ENCODE measurements around the gene TMEM165. TPM values are rescaled to one million over a fixed set of nuclear protein-coding genes. Genes with fewer than 3 reads are reported as not detected.

Gene TMEM165
- total and polyA plus RNA-seq, 2 donors (not counting 1 experiment from before 2014, with no cell fraction given): 26.3 to 110 TPM

DNA sequence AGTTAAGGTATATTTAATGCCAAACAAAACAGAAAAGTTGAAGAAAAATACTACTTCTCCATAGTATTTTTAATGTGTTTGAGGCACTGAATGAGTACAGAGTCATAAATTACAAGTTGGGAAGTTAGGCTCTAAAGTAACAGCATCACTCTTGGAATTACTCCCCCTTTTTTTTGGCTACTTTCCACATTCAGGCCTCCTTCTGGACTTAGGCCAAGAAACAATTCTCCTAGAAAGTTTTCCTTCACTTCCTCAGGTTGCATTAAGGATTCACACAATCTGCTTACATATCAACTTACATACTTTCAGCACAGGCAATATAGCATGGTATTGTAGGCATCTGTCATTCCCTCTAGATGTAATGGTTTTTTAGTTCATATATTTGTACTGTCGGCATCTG lies 52.1 kb downstream of the TMEM165 start:
- H3K4me1 ChIP-seq (ENCODE audit: control insufficient read depth in 2 of 2, insufficient read depth in 2 of 2, low read length in 2 of 2): no peaks in the 10 kb centered on the region
- Mint-ChIP-seq H3K9me3 (ENCODE audit: insufficient read depth) (no peaks in the 10 kb centered on the region), H3K4me3 (no peak overlapping the region), H3K4me1 (no peaks in the 10 kb centered on the region), H3K27me3 (no peaks in the 10 kb centered on the region), H3K27ac (no peak overlapping the region)
- WGBS (ENCODE audit: insufficient coverage): no CpG with 5 or more reads among the region's 1 CpG
- H3K36me3 ChIP-seq (replicated peaks in 1 of 2; ENCODE audit: control extremely low read depth in 1 of 2, control insufficient read depth in 1 of 2, extremely low read depth in 1 of 2, insufficient read depth in 2 of 2, low read length in 1 of 2): peaks cover 11 to 51% of the 10 kb centered on the region in 2 experiments
- H3K4me2 ChIP-seq (replicated peaks; ENCODE audit: low read depth, low read length, poor library complexity, severe bottlenecking): no peak overlapping the region
- H3K9ac ChIP-seq (ENCODE audit: low read length): no peak overlapping the region
- DNase-seq (no peak), ATAC-seq (ENCODE audit: low read depth) (no peak)
- no peak overlapping the region for H2AFZ ChIP-seq (ENCODE audit: insufficient read depth, low read depth, low read length, poor library complexity, severe bottlenecking)
- CTCF ChIA-PET: no interaction called here
- no peaks in the 10 kb centered on the region for H3K9me3 ChIP-seq (ENCODE audit: control extremely low read depth in 1 of 3, control insufficient read depth in 2 of 3, insufficient read depth in 1 of 3, low read length in 2 of 3)
- H3K27me3 ChIP-seq (replicated peaks in 1 of 4; ENCODE audit: control extremely low read depth in 1 of 4, control insufficient read depth in 3 of 4, insufficient read depth in 4 of 4, low read length in 3 of 4): no peaks in the 10 kb centered on the region
- TF ChIP-seq EZH2 (IDR thresholded peaks at IDR 0.05; ENCODE audit: borderline replicate concordance, insufficient read depth, low read depth, low read length, poor library complexity, severe bottlenecking) (no peak), CTCF (IDR thresholded peaks at IDR 0.05) (no peak)
- H3K27ac ChIP-seq (ENCODE audit: low read length in 2 of 2): no peak overlapping the region
- H3K4me3 ChIP-seq (ENCODE audit: control extremely low read depth in 1 of 5, extremely low read depth in 1 of 5, insufficient read depth in 1 of 5, low read depth in 2 of 5, low read length in 4 of 5): no peak overlapping the region
- H4K20me1 ChIP-seq (ENCODE audit: control insufficient read depth, insufficient read depth, low read length, poor library complexity, severe bottlenecking): no peaks in the 10 kb centered on the region
- no peaks in the 10 kb centered on the region for H3K79me2 ChIP-seq (ENCODE audit: control insufficient read depth, insufficient read depth, low read length)
- intact Hi-C loops (cut with micrococcal nuclease): no loop called here
- POLR2A ChIA-PET: no interaction called here

GRCh38 chr4:55450566-55450965 lies 54.8 kb downstream of the TMEM165 start:
- CTCF ChIA-PET: no interaction called here
- no peaks in the 10 kb centered on the region for H4K20me1 ChIP-seq (ENCODE audit: control insufficient read depth, insufficient read depth, low read length, poor library complexity, severe bottlenecking)
- H3K79me2 ChIP-seq (ENCODE audit: control insufficient read depth, insufficient read depth, low read length): no peaks in the 10 kb centered on the region
- ATAC-seq (ENCODE audit: low read depth): no peak
- POLR2A ChIA-PET: no interaction called here
- Mint-ChIP-seq H3K4me1 (no peaks in the 10 kb centered on the region), H3K4me3 (no peak overlapping the region), H3K27ac (no peak overlapping the region), H3K27me3 (no peaks in the 10 kb centered on the region), H3K9me3 (ENCODE audit: insufficient read depth) (no peaks in the 10 kb centered on the region)
- no peaks in the 10 kb centered on the region for H3K9me3 ChIP-seq (ENCODE audit: control extremely low read depth in 1 of 3, control insufficient read depth in 2 of 3, insufficient read depth in 1 of 3, low read length in 2 of 3)
- no peak overlapping the region for H3K4me2 ChIP-seq (replicated peaks; ENCODE audit: low read depth, low read length, poor library complexity, severe bottlenecking)
- WGBS (ENCODE audit: insufficient coverage): 66% methylated on average over 6 of the region's 8 CpGs
- peaks cover 9 to 55% of the 10 kb centered on the region in 2 experiments for H3K36me3 ChIP-seq (replicated peaks in 1 of 2; ENCODE audit: control extremely low read depth in 1 of 2, control insufficient read depth in 1 of 2, extremely low read depth in 1 of 2, insufficient read depth in 2 of 2, low read length in 1 of 2)
- H3K27ac ChIP-seq (ENCODE audit: low read length in 2 of 2): no peak overlapping the region
- H2AFZ ChIP-seq (ENCODE audit: insufficient read depth, low read depth, low read length, poor library complexity, severe bottlenecking): no peak overlapping the region
- H3K4me1 ChIP-seq (ENCODE audit: control insufficient read depth in 2 of 2, insufficient read depth in 2 of 2, low read length in 2 of 2): no peaks in the 10 kb centered on the region
- no peaks in the 10 kb centered on the region for H3K27me3 ChIP-seq (replicated peaks in 1 of 4; ENCODE audit: control extremely low read depth in 1 of 4, control insufficient read depth in 3 of 4, insufficient read depth in 4 of 4, low read length in 3 of 4)
- intact Hi-C loops (cut with micrococcal nuclease): no loop called here
- H3K9ac ChIP-seq (ENCODE audit: low read length): no peak overlapping the region
- no peak overlapping the region for H3K4me3 ChIP-seq (ENCODE audit: control extremely low read depth in 1 of 5, extremely low read depth in 1 of 5, insufficient read depth in 1 of 5, low read depth in 2 of 5, low read length in 4 of 5)
- DNase-seq: no peak
- TF ChIP-seq EZH2 (IDR thresholded peaks at IDR 0.05; ENCODE audit: borderline replicate concordance, insufficient read depth, low read depth, low read length, poor library complexity, severe bottlenecking): no peak
- no peak for TF ChIP-seq CTCF (IDR thresholded peaks at IDR 0.05)

Data from B cell (primary cell).